Measurements from ENCODE around the gene C1GALT1. TPM values are rescaled to one million over a fixed set of nuclear protein-coding genes. Genes with fewer than 3 reads are reported as not detected.

Gene C1GALT1
- total RNA-seq, 1 experiment from 2014 or later = 15.6 TPM

DNA sequence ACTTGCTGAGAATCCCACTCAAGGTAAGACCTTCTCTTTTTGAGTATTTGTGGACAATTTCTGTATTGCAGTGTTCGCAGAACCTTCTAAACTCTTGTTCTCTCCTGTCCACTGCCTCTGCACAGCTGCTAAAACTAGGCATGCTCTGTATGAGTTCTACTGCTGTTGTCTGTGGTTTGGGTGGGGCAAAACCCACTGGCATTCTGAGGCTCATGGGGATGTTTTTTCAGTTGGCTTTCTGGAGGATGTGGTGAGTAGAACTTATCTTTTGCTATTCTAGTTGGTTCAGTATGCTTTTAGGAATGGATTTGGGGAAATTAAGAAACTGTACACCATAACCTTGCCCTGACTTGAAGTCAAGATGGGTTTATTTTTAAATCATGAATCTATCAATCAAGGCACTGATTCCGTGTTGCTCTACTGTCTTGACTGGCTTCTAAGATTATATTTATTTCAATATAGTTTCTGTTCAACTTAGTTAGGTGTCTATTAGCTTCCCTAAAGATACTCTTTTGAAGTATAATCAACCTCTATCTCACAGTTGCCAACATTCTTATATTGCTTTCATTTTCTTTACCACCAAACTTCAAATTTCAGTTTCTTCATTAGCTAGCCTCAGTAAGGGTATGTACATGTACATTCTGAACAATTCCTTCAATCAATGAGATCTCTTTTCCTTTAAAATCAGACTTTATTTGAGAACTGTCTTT lies 25.0 kb upstream of the C1GALT1 start:
- DNase-seq (ENCODE audit: low spot score) = no peak
- intact Hi-C loops (cut with micrococcal nuclease; ENCODE audit: unreplicated experiment) = no loop called here
- CTCF ChIA-PET = no interaction called here

GRCh38 chr7:7157887-7158271 lies 24.5 kb upstream of the C1GALT1 start:
- H3K36me3 ChIP-seq (ENCODE audit: insufficient read depth, low read length, poor library complexity, severe bottlenecking) = no peaks in the 10 kb centered on the region
- POLR2A ChIA-PET (ENCODE audit: low non-redundant PET) = no interaction called here
- no peaks in the 10 kb centered on the region for H3K27me3 ChIP-seq (replicated peaks; ENCODE audit: insufficient read depth, low read depth, low read length, poor library complexity)
- no peak for DNase-seq (ENCODE audit: low spot score)
- TF ChIP-seq, protein P1, sequence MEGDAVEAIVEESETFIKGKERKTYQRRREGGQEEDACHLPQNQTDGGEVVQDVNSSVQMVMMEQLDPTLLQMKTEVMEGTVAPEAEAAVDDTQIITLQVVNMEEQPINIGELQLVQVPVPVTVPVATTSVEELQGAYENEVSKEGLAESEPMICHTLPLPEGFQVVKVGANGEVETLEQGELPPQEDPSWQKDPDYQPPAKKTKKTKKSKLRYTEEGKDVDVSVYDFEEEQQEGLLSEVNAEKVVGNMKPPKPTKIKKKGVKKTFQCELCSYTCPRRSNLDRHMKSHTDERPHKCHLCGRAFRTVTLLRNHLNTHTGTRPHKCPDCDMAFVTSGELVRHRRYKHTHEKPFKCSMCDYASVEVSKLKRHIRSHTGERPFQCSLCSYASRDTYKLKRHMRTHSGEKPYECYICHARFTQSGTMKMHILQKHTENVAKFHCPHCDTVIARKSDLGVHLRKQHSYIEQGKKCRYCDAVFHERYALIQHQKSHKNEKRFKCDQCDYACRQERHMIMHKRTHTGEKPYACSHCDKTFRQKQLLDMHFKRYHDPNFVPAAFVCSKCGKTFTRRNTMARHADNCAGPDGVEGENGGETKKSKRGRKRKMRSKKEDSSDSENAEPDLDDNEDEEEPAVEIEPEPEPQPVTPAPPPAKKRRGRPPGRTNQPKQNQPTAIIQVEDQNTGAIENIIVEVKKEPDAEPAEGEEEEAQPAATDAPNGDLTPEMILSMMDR (conservative IDR thresholded peaks at IDR 0.05; ENCODE audit: low read depth, low read length) = no peak
- no peak for TF ChIP-seq EZH2 (IDR thresholded peaks at IDR 0.05; ENCODE audit: borderline replicate concordance, low read depth, low read length, poor library complexity, severe bottlenecking)
- no peaks in the 10 kb centered on the region for H3K9me3 ChIP-seq (ENCODE audit: low read depth, low read length, poor library complexity, severe bottlenecking)
- intact Hi-C loops (cut with micrococcal nuclease; ENCODE audit: unreplicated experiment) = no loop called here
- H3K4me1 ChIP-seq (ENCODE audit: insufficient read depth, low read length, poor library complexity, severe bottlenecking) = no peaks in the 10 kb centered on the region
- BruUV-seq (replicated peaks) = no TSS peak
- no peak overlapping the region for H3K4me3 ChIP-seq (ENCODE audit: low read depth, low read length, poor library complexity, severe bottlenecking)
- CTCF ChIA-PET = no interaction called here
- no peak overlapping the region for H3K27ac ChIP-seq (ENCODE audit: low read depth, low read length, poor library complexity, severe bottlenecking)

More for the DNA sequence above, 25.0 kb upstream of the C1GALT1 start:
- no peak overlapping the region for H3K27ac ChIP-seq (ENCODE audit: low read depth, low read length, poor library complexity, severe bottlenecking)
- POLR2A ChIA-PET (ENCODE audit: low non-redundant PET) = no interaction called here
- H3K9me3 ChIP-seq (ENCODE audit: low read depth, low read length, poor library complexity, severe bottlenecking) = no peaks in the 10 kb centered on the region
- H3K4me3 ChIP-seq (ENCODE audit: low read depth, low read length, poor library complexity, severe bottlenecking) = no peak overlapping the region
- no TSS peak for BruUV-seq (replicated peaks)
- H3K27me3 ChIP-seq (replicated peaks; ENCODE audit: insufficient read depth, low read depth, low read length, poor library complexity) = no peaks in the 10 kb centered on the region
- TF ChIP-seq, protein P1 (conservative IDR thresholded peaks at IDR 0.05; ENCODE audit: low read depth, low read length) = no peak
- no peak for TF ChIP-seq EZH2 (IDR thresholded peaks at IDR 0.05; ENCODE audit: borderline replicate concordance, low read depth, low read length, poor library complexity, severe bottlenecking)
- no peaks in the 10 kb centered on the region for H3K4me1 ChIP-seq (ENCODE audit: insufficient read depth, low read length, poor library complexity, severe bottlenecking)
- no peaks in the 10 kb centered on the region for H3K36me3 ChIP-seq (ENCODE audit: insufficient read depth, low read length, poor library complexity, severe bottlenecking)

GRCh38 chr7:7159063-7159658 lies 23.2 kb upstream of the C1GALT1 start:
- BruUV-seq (replicated peaks) = no TSS peak
- POLR2A ChIA-PET (ENCODE audit: low non-redundant PET) = no interaction called here
- Histone ChIP-seq H3K36me3 (ENCODE audit: insufficient read depth, low read length, poor library complexity, severe bottlenecking) (no peaks in the 10 kb centered on the region), H3K27ac (ENCODE audit: low read depth, low read length, poor library complexity, severe bottlenecking) (no peak overlapping the region), H3K9me3 (ENCODE audit: low read depth, low read length, poor library complexity, severe bottlenecking) (no peaks in the 10 kb centered on the region), H3K4me3 (ENCODE audit: low read depth, low read length, poor library complexity, severe bottlenecking) (no peak overlapping the region), H3K27me3 (replicated peaks; ENCODE audit: insufficient read depth, low read depth, low read length, poor library complexity) (no peaks in the 10 kb centered on the region), H3K4me1 (ENCODE audit: insufficient read depth, low read length, poor library complexity, severe bottlenecking) (no peaks in the 10 kb centered on the region)
- TF ChIP-seq, protein P1 (conservative IDR thresholded peaks at IDR 0.05; ENCODE audit: low read depth, low read length) = no peak
- no peak for TF ChIP-seq EZH2 (IDR thresholded peaks at IDR 0.05; ENCODE audit: borderline replicate concordance, low read depth, low read length, poor library complexity, severe bottlenecking)
- CTCF ChIA-PET = no interaction called here
- intact Hi-C loops (cut with micrococcal nuclease; ENCODE audit: unreplicated experiment) = no loop called here
- DNase-seq (ENCODE audit: low spot score) = no peak
